H1 (cell line): ENCODE measurements around the gene WDR7. TPM values are rescaled to one million over a fixed set of nuclear protein-coding genes. Genes with fewer than 3 reads are reported as not detected.

Source experiments
- CTCF ChIA-PET: fragments of 300-600 bp; sonication (Branson Sonifier 250); formaldehyde crosslinking; loops from one replicate; lab custom pipeline; 2021; ENCODE audit not compliant: partially characterized antibody; lab: Charles Lee
- POLR2A ChIA-PET: fragments of 300-600 bp; sonication (Branson Sonifier 250); formaldehyde crosslinking; loops from one replicate; lab custom pipeline; 2021; ENCODE audit warnings: inconsistent platforms; ENCODE audit not compliant: partially characterized antibody; lab: Charles Lee
- DNase-seq, 2 experiments: peaks; one replicate each; pipeline versions ENCODE4 v3.0.0 to v3.0.0-alpha.2; 2010 to 2022; ENCODE audit warnings: low spot score in 2 of 2, low read depth in 1 of 2, mixed read lengths in 1 of 2
- FAIRE-seq: peaks from 2 replicates; lab custom pipeline; 2011; peaks lifted over from hg19 to GRCh38; lab: Jason Lieb, UNC
- H2AFZ ChIP-seq: 2 replicates; pipeline ENCODE4 v1.8.1; 2012; ENCODE audit warnings: low read length, inconsistent platforms
- H2AK5ac ChIP-seq: 2 replicates; pipeline ENCODE4 v1.6.1; 2013; ENCODE audit warnings: low read depth, low read length
- H2BK120ac ChIP-seq: replicated peaks from 2 replicates; pipeline ENCODE3; 2013; ENCODE audit warnings: low read depth, low read length, inconsistent platforms
- H2BK12ac ChIP-seq: 2 replicates; pipeline ENCODE4 v1.6.1; 2013; ENCODE audit warnings: low read depth, low read length
- H2BK15ac ChIP-seq: 2 replicates; pipeline ENCODE4 v1.6.1; 2013; ENCODE audit warnings: low read length
- H2BK20ac ChIP-seq: 2 replicates; pipeline ENCODE4 v1.6.1; 2013; ENCODE audit warnings: low read length
- H2BK5ac ChIP-seq: 2 replicates; pipeline ENCODE4 v1.6.1; 2013; ENCODE audit warnings: low read depth, low read length
- H3K14ac ChIP-seq: 2 replicates; pipeline ENCODE4 v1.6.1; 2013; ENCODE audit warnings: inconsistent platforms; ENCODE audit not compliant: insufficient read length
- H3K18ac ChIP-seq: 2 replicates; pipeline ENCODE4 v1.6.1; 2013; ENCODE audit warnings: low read length; ENCODE audit errors: extremely low read depth
- H3K23ac ChIP-seq: 2 replicates; pipeline ENCODE4 v1.6.1; 2013; ENCODE audit warnings: inconsistent platforms; ENCODE audit not compliant: insufficient read length
- H3K23me2 ChIP-seq: 2 replicates; pipeline ENCODE4 v1.6.1; 2013; ENCODE audit warnings: low read depth, low read length
- H3K27ac ChIP-seq: 2 replicates; pipeline ENCODE4 v1.6.1; 2011; ENCODE audit warnings: low read depth, low read length, inconsistent platforms
- H3K27me3 ChIP-seq, 4 experiments: replicated peaks in 1 of 4; 1 replicate in 1 of 4; 2 replicates in 3 of 4; pipeline versions ENCODE4 v1.6.1 to v1.8.1; 2011 to 2013; ENCODE audit warnings: low read length in 3 of 4, mild to moderate bottlenecking in 3 of 4, inconsistent platforms in 2 of 4, mixed read lengths in 2 of 4, moderate library complexity in 1 of 4; ENCODE audit not compliant: control insufficient read depth in 3 of 4, insufficient read depth in 3 of 4; ENCODE audit errors: extremely low read depth in 1 of 4
- H3K36me3 ChIP-seq, 4 experiments: 2 replicates each; pipeline versions ENCODE4 v1.6.1 to v1.8.1; 2011 to 2013; ENCODE audit warnings: mild to moderate bottlenecking in 4 of 4, low read length in 3 of 4, moderate library complexity in 2 of 4, control low read depth in 1 of 4, inconsistent platforms in 1 of 4; ENCODE audit not compliant: insufficient read depth in 4 of 4, control insufficient read depth in 2 of 4
- H3K4ac ChIP-seq: replicated peaks from 2 replicates; pipeline ENCODE3; 2013; ENCODE audit warnings: low read length, low read depth, mixed read lengths, inconsistent platforms; ENCODE audit not compliant: insufficient read length
- H3K4me1 ChIP-seq, 4 experiments: replicated peaks in 1 of 4; 1 replicate in 1 of 4; 2 replicates in 3 of 4; pipeline versions ENCODE4 v1.6.1 to v1.8.1; 2011 to 2013; ENCODE audit warnings: low read length in 3 of 4, inconsistent platforms in 2 of 4, mixed read lengths in 1 of 4; ENCODE audit not compliant: insufficient read depth in 4 of 4, control insufficient read depth in 3 of 4
- H3K4me2 ChIP-seq, 2 experiments: 2 replicates each; pipeline versions ENCODE4 v1.6.1 to v1.8.1; 2011 to 2013; ENCODE audit warnings: low read depth in 2 of 2, low read length in 2 of 2, control low read depth in 1 of 2, inconsistent platforms in 1 of 2, mild to moderate bottlenecking in 1 of 2; ENCODE audit not compliant: insufficient read depth in 1 of 2
- H3K4me3 ChIP-seq, 4 experiments: fragments of 200-600, 300-600 bp in 1 of 4; sonication (generic), shearing (Covaris generic), sonication (Bioruptor Twin) in 1 of 4; 2 replicates each; pipeline versions ENCODE4 v1.5.1 to v1.8.1; 2011 to 2016; ENCODE audit warnings: low read length in 4 of 4, low read depth in 3 of 4, control low read depth in 2 of 4, inconsistent platforms in 2 of 4, mild to moderate bottlenecking in 2 of 4, mixed read lengths in 1 of 4, moderate library complexity in 1 of 4; ENCODE audit not compliant: insufficient read depth in 2 of 4; ENCODE audit errors: extremely low read depth in 1 of 4
- H3K56ac ChIP-seq: replicated peaks from 2 replicates; pipeline ENCODE3; 2013; ENCODE audit warnings: low read depth, mild to moderate bottlenecking, mixed read lengths, low read length, inconsistent platforms; ENCODE audit not compliant: insufficient read length
- H3K79me1 ChIP-seq: 2 replicates; pipeline ENCODE4 v1.6.1; 2013; ENCODE audit warnings: low read depth, low read length, control low read depth
- H3K79me2 ChIP-seq, 2 experiments: 2 replicates each; pipeline versions ENCODE4 v1.6.1 to v1.8.1; 2012 to 2013; ENCODE audit warnings: low read length in 2 of 2, mild to moderate bottlenecking in 2 of 2, inconsistent platforms in 1 of 2; ENCODE audit not compliant: insufficient read depth in 2 of 2, control insufficient read depth in 1 of 2
- H3K9ac ChIP-seq, 4 experiments: replicated peaks in 1 of 4; 1 replicate in 1 of 4; 2 replicates in 3 of 4; pipeline versions ENCODE4 v1.6.1 to v1.8.1; 2011 to 2013; ENCODE audit warnings: low read depth in 3 of 4, low read length in 3 of 4, control low read depth in 2 of 4, mild to moderate bottlenecking in 2 of 4, moderate library complexity in 2 of 4, inconsistent platforms in 1 of 4; ENCODE audit errors: extremely low read depth in 1 of 4
- H3K9me3 ChIP-seq, 2 experiments: 2 replicates each; pipeline versions ENCODE4 v1.6.1 to v1.8.1; 2012 to 2013; ENCODE audit warnings: mild to moderate bottlenecking in 2 of 2, moderate library complexity in 2 of 2, control low read depth in 1 of 2, inconsistent platforms in 1 of 2, low read depth in 1 of 2, low read length in 1 of 2, mixed read lengths in 1 of 2; ENCODE audit not compliant: insufficient read depth in 2 of 2
- H4K20me1 ChIP-seq, 2 experiments: replicated peaks in 1 of 2; 2 replicates each; pipeline versions ENCODE3 to v1.8.1; 2011 to 2013; ENCODE audit warnings: inconsistent platforms in 2 of 2, low read length in 2 of 2, mild to moderate bottlenecking in 1 of 2; ENCODE audit not compliant: insufficient read depth in 2 of 2, control insufficient read depth in 1 of 2
- H4K5ac ChIP-seq: 2 replicates; pipeline ENCODE4 v1.6.1; 2013; ENCODE audit warnings: low read length, low read depth, mixed read lengths, inconsistent platforms; ENCODE audit not compliant: insufficient read length
- H4K8ac ChIP-seq: 2 replicates; pipeline ENCODE4 v1.8.0; 2013; ENCODE audit warnings: mild to moderate bottlenecking, moderate library complexity, low read length, inconsistent platforms; ENCODE audit not compliant: insufficient read depth; ENCODE audit errors: extremely low read depth
- H4K91ac ChIP-seq: replicated peaks from 2 replicates; pipeline ENCODE3; 2013; ENCODE audit warnings: low read length, mixed read lengths, inconsistent platforms; ENCODE audit not compliant: insufficient read length
- GTF2F1 ChIP-seq: IDR thresholded peaks from 2 replicates; pipeline ENCODE4 v1.6.1; 2012; ENCODE audit warnings: low read depth, low read length, improper control_type of control experiment, borderline replicate concordance
- WGBS, 2 experiments: shearing (Covaris generic) in 1 of 2; methylation state at CpG; one replicate each; pipeline versions ENCODE4 v1.1.6 to v1.1.7; 2013 to 2015; ENCODE audit warnings: low lambda C conversion rate in 2 of 2, mixed read lengths in 2 of 2, inconsistent platforms in 1 of 2, low coverage in 1 of 2, missing lambda C conversion rate in 1 of 2; ENCODE audit not compliant: insufficient replicate concordance in 2 of 2, insufficient coverage in 1 of 2, insufficient read length in 1 of 2; ENCODE audit errors: extremely low coverage in 1 of 2, missing lambda C conversion rate in 1 of 2; 5-methylcytosine and 5-hydroxymethylcytosine counted together
- polyA plus RNA-seq, 7 experiments: library from polyadenylated mRNA; depleted of rRNA in 3 of 7; stranded (reverse) in 5 of 7; unstranded in 2 of 7; fragments of >200 nt in 5 of 7; fragments of 200-250 nt in 2 of 7; gene quantifications; 1 replicate in 5 of 7; 2 replicates in 1 of 7; 4 replicates in 1 of 7; pipeline versions ENCODE4 v1.2.1 to v1.2.3, GENCODE V29; 2011 to 2013; ENCODE audit warnings: missing spikeins in 2 of 7, mixed read lengths in 2 of 7
- total RNA-seq: library from RNA; stranded (reverse); fragmentation: NEBNext Ultra II Directional; extraction: Animal tissue kit (Norgen Biotek cat#: 25700); gene quantifications from 2 replicates; pipeline ENCODE4 v1.2.1, GENCODE V29; 2021

WDR7 gene
- total and polyA plus RNA-seq, 2 of the 8 experiments (the other 6 are each of a cell fraction or from before 2014, with no cell fraction given) = 5.5 to 15.2 TPM

- H2AFZ ChIP-seq = no peak overlapping the region
- H3K4me1 ChIP-seq = peaks cover 0 to 6% (median 0%) of the 10 kb centered on the region in 4 experiments; a peak in 1 of 7 replicates
- H4K8ac ChIP-seq = no peak overlapping the region
- H3K14ac ChIP-seq = no peak overlapping the region
- POLR2A ChIA-PET = no interaction called here
- no peak overlapping the region for H4K91ac ChIP-seq
- H2BK5ac ChIP-seq = peak overlapping the region; percentile 3; the same call in 1 of the 2 replicates
- H2BK20ac ChIP-seq = peak overlapping the region; percentile 84; the same call in 1 of the 2 replicates
- no peaks in the 10 kb centered on the region for H3K9me3 ChIP-seq
- H3K79me2 ChIP-seq = no peaks in the 10 kb centered on the region
- no peak overlapping the region; a peak in 1 of 7 replicates for H3K9ac ChIP-seq
- no peak overlapping the region for H3K23ac ChIP-seq
- no peak overlapping the region for H3K27ac ChIP-seq
- H3K23me2 ChIP-seq = no peaks in the 10 kb centered on the region
- no peaks in the 10 kb centered on the region for H3K36me3 ChIP-seq
- no peak overlapping the region for H3K4me3 ChIP-seq
- WGBS, 2 experiments = 90% methylated on average over 11 of the region's 11 CpGs; no CpG with 5 or more reads in 1 of the 2 experiments
- peak overlapping the region; percentile 75; the same call in 1 of the 2 replicates for H2BK15ac ChIP-seq
- H3K56ac ChIP-seq = no peak overlapping the region
- DNase-seq (no peak), FAIRE-seq (no peak)
- peak overlapping the region; percentile 53; the same call in 1 of the 2 replicates for H2BK12ac ChIP-seq
- H4K5ac ChIP-seq = no peak overlapping the region
- no peaks in the 10 kb centered on the region for H4K20me1 ChIP-seq
- H3K4me2 ChIP-seq = no peak overlapping the region
- TF ChIP-seq GTF2F1 = no peak
- H2AK5ac ChIP-seq = no peak overlapping the region
- peak overlapping the region; percentile 11 for H3K18ac ChIP-seq
- no peak overlapping the region for H2BK120ac ChIP-seq
- H3K4ac ChIP-seq = no peak overlapping the region
- H3K79me1 ChIP-seq = no peaks in the 10 kb centered on the region
- CTCF ChIA-PET = interaction anchor here (0.5 kb wide), 1 partner anchor 812 kb away, joined by 3 read pairs; no protein-coding TSS in a partner anchor
- H3K27me3 ChIP-seq = no peaks in the 10 kb centered on the region
Measured at GRCh38 chr18:57084331-57085271, 433.4 kb downstream of the WDR7 start.
